Mesenchymal stem cell (in vitro differentiated cells and primary cell): ENCODE data around the gene ELMO1.

Source experiments
- DNase-seq: peaks from one replicate; pipeline ENCODE4 v3.0.0-alpha.2; 2013
- H2AFZ ChIP-seq: one replicate; pipeline ENCODE4 v1.6.1; 2013; ENCODE audit warnings: low read depth, mild to moderate bottlenecking, control low read depth, inconsistent platforms, low read length, moderate library complexity
- H2AK5ac ChIP-seq: 2 replicates; pipeline ENCODE4 v1.6.1; 2013; ENCODE audit warnings: low read length, moderate library complexity, mild to moderate bottlenecking, inconsistent platforms; ENCODE audit not compliant: severe bottlenecking
- H2BK120ac ChIP-seq: one replicate; pipeline ENCODE4 v1.6.1; 2013; ENCODE audit warnings: low read depth, mild to moderate bottlenecking, inconsistent platforms, low read length, moderate library complexity
- H2BK12ac ChIP-seq, 2 experiments: one replicate each; pipeline ENCODE4 v1.6.1; 2013; ENCODE audit warnings: inconsistent platforms in 2 of 2, low read length in 2 of 2, mild to moderate bottlenecking in 2 of 2, moderate library complexity in 2 of 2, control low read depth in 1 of 2
- H2BK15ac ChIP-seq: one replicate; pipeline ENCODE4 v1.6.1; 2013; ENCODE audit warnings: mild to moderate bottlenecking, low read depth, inconsistent platforms; ENCODE audit not compliant: poor library complexity, severe bottlenecking
- H2BK5ac ChIP-seq: 2 replicates; pipeline ENCODE4 v1.6.1; 2013; ENCODE audit warnings: low read depth, mild to moderate bottlenecking, low read length, control low read depth, inconsistent platforms; ENCODE audit not compliant: poor library complexity, severe bottlenecking
- H3K14ac ChIP-seq, 2 experiments: one replicate each; pipeline ENCODE4 v1.6.1; 2013; ENCODE audit warnings: inconsistent platforms in 2 of 2, low read length in 2 of 2, control low read depth in 1 of 2, mild to moderate bottlenecking in 1 of 2, moderate library complexity in 1 of 2
- H3K18ac ChIP-seq, 2 experiments: one replicate each; pipeline ENCODE4 v1.6.1; 2013; ENCODE audit warnings: inconsistent platforms in 2 of 2, low read length in 2 of 2, control low read depth in 1 of 2, low read depth in 1 of 2, mild to moderate bottlenecking in 1 of 2
- H3K23ac ChIP-seq, 2 experiments: one replicate each; pipeline ENCODE4 v1.6.1; 2013; ENCODE audit warnings: inconsistent platforms in 2 of 2, low read length in 2 of 2, mild to moderate bottlenecking in 2 of 2, moderate library complexity in 2 of 2, control low read depth in 1 of 2
- H3K27ac ChIP-seq: 2 replicates; pipeline ENCODE4 v1.5.1; 2013; ENCODE audit warnings: mild to moderate bottlenecking, moderate library complexity, low read length, control low read depth, inconsistent platforms; ENCODE audit not compliant: poor library complexity, severe bottlenecking
- H3K27me3 ChIP-seq, 2 experiments: 2 replicates each; pipeline versions ENCODE4 v1.6.1 to v1.7.0; 2013; ENCODE audit warnings: low read length in 2 of 2, mild to moderate bottlenecking in 2 of 2, moderate library complexity in 2 of 2, control low read depth in 1 of 2, inconsistent platforms in 1 of 2; ENCODE audit not compliant: control insufficient read depth in 1 of 2, insufficient read depth in 1 of 2
- H3K36me3 ChIP-seq, 2 experiments: 2 replicates each; pipeline versions ENCODE4 v1.6.1 to v1.7.0; 2013; ENCODE audit warnings: low read length in 2 of 2, control low read depth in 1 of 2, inconsistent platforms in 1 of 2, low read depth in 1 of 2, mild to moderate bottlenecking in 1 of 2; ENCODE audit not compliant: insufficient read depth in 2 of 2, control insufficient read depth in 1 of 2
- H3K4ac ChIP-seq, 2 experiments: one replicate each; pipeline ENCODE4 v1.6.1; 2013; ENCODE audit warnings: inconsistent platforms in 2 of 2, low read length in 2 of 2, mild to moderate bottlenecking in 2 of 2, moderate library complexity in 2 of 2, control low read depth in 1 of 2, low read depth in 1 of 2
- H3K4me1 ChIP-seq: 2 replicates; pipeline ENCODE4 v1.6.1; 2013; ENCODE audit warnings: low read depth, low read length, control low read depth; ENCODE audit not compliant: control insufficient read depth, insufficient read depth
- H3K4me2 ChIP-seq: 2 replicates; pipeline ENCODE4 v1.6.1; 2013; ENCODE audit warnings: low read length, mild to moderate bottlenecking, inconsistent platforms; ENCODE audit not compliant: poor library complexity, severe bottlenecking
- H3K4me3 ChIP-seq, 2 experiments: 2 replicates each; pipeline versions ENCODE4 v1.5.1 to v1.7.0; 2013; ENCODE audit warnings: low read length in 2 of 2, mild to moderate bottlenecking in 2 of 2, control low read depth in 1 of 2, low read depth in 1 of 2; ENCODE audit not compliant: insufficient read depth in 1 of 2
- H3K79me1 ChIP-seq: replicated peaks from 2 replicates; pipeline ENCODE4 v1.6.1; 2013; ENCODE audit warnings: mild to moderate bottlenecking, control low read depth, low read length, inconsistent platforms; ENCODE audit not compliant: poor library complexity, severe bottlenecking
- H3K9ac ChIP-seq: 2 replicates; pipeline ENCODE4 v1.7.0; 2013; ENCODE audit warnings: mild to moderate bottlenecking, low read length, moderate library complexity
- H3K9me3 ChIP-seq: 2 replicates; pipeline ENCODE4 v1.7.0; 2013; ENCODE audit warnings: mild to moderate bottlenecking, low read length; ENCODE audit not compliant: control insufficient read depth
- H4K8ac ChIP-seq: one replicate; pipeline ENCODE4 v1.6.1; 2013; ENCODE audit warnings: inconsistent platforms, mild to moderate bottlenecking, low read length, moderate library complexity
- H4K91ac ChIP-seq: one replicate; pipeline ENCODE4 v1.6.1; 2013; ENCODE audit warnings: mild to moderate bottlenecking, low read length, inconsistent platforms
- WGBS: methylation state at CpG from one replicate; pipeline ENCODE4 v1.1.7; 2013; ENCODE audit warnings: mixed read lengths; 5-methylcytosine and 5-hydroxymethylcytosine counted together

Gene ELMO1

DNA sequence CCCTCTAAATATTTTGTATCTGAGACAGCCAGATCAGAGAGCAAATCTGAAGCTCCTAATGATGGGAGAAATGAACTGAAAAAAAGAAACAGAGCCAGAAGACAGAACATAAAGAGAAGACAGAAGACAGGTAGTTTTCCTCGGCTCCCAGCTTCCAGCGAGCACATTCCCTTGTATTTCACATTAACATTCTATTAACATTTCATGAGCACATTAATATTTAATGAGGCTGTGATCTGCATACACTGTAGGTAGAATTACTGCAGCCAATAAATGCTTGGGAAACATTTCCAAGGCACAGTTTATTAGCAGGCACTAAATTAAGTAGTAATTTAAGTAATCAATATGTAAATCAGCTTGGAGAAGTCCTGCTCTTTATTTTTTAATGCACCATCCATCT, 349.9 kb downstream of the ELMO1 start:
- Histone ChIP-seq H2BK12ac (no peak overlapping the region), H3K9ac (no peak overlapping the region), H3K4me2 (no peak overlapping the region), H2AK5ac (no peak overlapping the region), H2BK15ac (no peak overlapping the region), H3K79me1 (no peaks in the 10 kb centered on the region), H3K4me1 (no peaks in the 10 kb centered on the region), H4K91ac (no peak overlapping the region), H2AFZ (no peak overlapping the region), H3K4me3 (no peak overlapping the region), H3K18ac (no peak overlapping the region), H2BK120ac (no peak overlapping the region), H3K23ac (no peak overlapping the region), H3K14ac (no peak overlapping the region), H3K9me3 (no peaks in the 10 kb centered on the region), H2BK5ac (no peak overlapping the region), H3K27ac (no peak overlapping the region), H4K8ac (no peak overlapping the region), H3K27me3 (no peaks in the 10 kb centered on the region), H3K36me3 (no peaks in the 10 kb centered on the region), H3K4ac (no peak overlapping the region)
- WGBS, result no CpG with 5 or more reads among the region's 2 CpGs
- DNase-seq, result no peak

DNA sequence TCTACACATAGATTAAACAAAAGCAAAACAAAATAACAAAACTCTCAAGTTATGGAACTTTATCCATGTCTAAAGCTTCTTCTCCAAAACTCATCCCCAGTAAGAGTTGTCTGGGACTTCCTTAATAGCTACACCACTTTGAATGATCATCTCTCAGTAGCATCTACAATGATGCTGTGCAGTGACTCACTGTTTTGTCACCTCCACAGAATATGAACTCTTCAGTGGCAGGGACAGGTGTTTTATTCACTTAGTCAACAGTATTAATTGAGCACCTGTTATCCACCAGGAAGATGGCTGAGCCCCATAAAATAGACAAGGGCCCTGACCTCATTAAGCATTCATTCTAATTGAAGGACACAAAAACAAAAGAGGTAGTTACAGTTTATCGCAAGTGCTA, 350.7 kb downstream of the ELMO1 start:
- H3K4me3 ChIP-seq, result no peak overlapping the region
- H2BK120ac ChIP-seq, result no peak overlapping the region
- 100% methylated on average over 1 of the region's 1 CpG for WGBS
- no peak overlapping the region for H4K8ac ChIP-seq
- H3K27ac ChIP-seq, result no peak overlapping the region
- H3K14ac ChIP-seq, result no peak overlapping the region
- H3K4me2 ChIP-seq, result no peak overlapping the region
- no peak overlapping the region for H3K9ac ChIP-seq
- no peaks in the 10 kb centered on the region for H3K27me3 ChIP-seq
- no peaks in the 10 kb centered on the region for H3K9me3 ChIP-seq
- no peak overlapping the region for H3K4ac ChIP-seq
- H4K91ac ChIP-seq, result no peak overlapping the region
- no peaks in the 10 kb centered on the region for H3K79me1 ChIP-seq
- H3K4me1 ChIP-seq, result no peaks in the 10 kb centered on the region
- no peak overlapping the region for H2BK12ac ChIP-seq
- H3K18ac ChIP-seq, result no peak overlapping the region
- H2BK15ac ChIP-seq, result no peak overlapping the region
- no peak overlapping the region for H2BK5ac ChIP-seq
- DNase-seq, result no peak
- H2AK5ac ChIP-seq, result no peak overlapping the region
- no peaks in the 10 kb centered on the region for H3K36me3 ChIP-seq
- H2AFZ ChIP-seq, result no peak overlapping the region
- no peak overlapping the region for H3K23ac ChIP-seq

DNA sequence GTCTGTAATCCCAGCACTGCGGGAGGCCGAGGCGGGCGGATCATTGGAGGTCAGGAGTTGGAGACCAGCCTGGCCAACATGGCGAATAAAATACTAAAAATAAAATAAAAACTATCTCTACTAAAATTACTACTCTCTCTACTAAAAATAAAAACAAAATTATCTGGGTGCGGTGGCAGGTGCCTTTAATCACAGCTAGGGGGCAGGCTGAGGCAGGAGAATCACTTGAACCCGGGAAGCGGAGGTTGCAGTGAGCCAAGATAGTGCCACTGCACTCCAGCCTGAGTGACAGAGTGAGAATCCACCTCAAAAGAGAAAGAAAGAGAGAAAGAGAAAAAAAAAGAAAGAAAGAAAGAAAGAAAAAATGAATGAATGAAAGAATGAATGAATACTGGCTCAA, 351.4 kb downstream of the ELMO1 start:
- H2BK15ac ChIP-seq, result no peak overlapping the region
- H4K8ac ChIP-seq, result no peak overlapping the region
- no peak overlapping the region for H3K4me2 ChIP-seq
- no peaks in the 10 kb centered on the region for H3K9me3 ChIP-seq
- H2AFZ ChIP-seq, result no peak overlapping the region
- H3K18ac ChIP-seq, result no peak overlapping the region
- H3K79me1 ChIP-seq, result no peaks in the 10 kb centered on the region
- H3K36me3 ChIP-seq, result no peaks in the 10 kb centered on the region
- no peak overlapping the region for H3K9ac ChIP-seq
- no peak overlapping the region for H3K4ac ChIP-seq
- 95% methylated on average over 7 of the region's 8 CpGs for WGBS
- H3K14ac ChIP-seq, result no peak overlapping the region
- no peak overlapping the region for H3K27ac ChIP-seq
- H2BK120ac ChIP-seq, result no peak overlapping the region
- H2BK12ac ChIP-seq, result no peak overlapping the region
- H2BK5ac ChIP-seq, result no peak overlapping the region
- no peak for DNase-seq
- H2AK5ac ChIP-seq, result no peak overlapping the region
- no peak overlapping the region for H4K91ac ChIP-seq
- H3K27me3 ChIP-seq, result no peaks in the 10 kb centered on the region
- H3K4me3 ChIP-seq, result no peak overlapping the region
- no peaks in the 10 kb centered on the region for H3K4me1 ChIP-seq
- H3K23ac ChIP-seq, result no peak overlapping the region

DNA sequence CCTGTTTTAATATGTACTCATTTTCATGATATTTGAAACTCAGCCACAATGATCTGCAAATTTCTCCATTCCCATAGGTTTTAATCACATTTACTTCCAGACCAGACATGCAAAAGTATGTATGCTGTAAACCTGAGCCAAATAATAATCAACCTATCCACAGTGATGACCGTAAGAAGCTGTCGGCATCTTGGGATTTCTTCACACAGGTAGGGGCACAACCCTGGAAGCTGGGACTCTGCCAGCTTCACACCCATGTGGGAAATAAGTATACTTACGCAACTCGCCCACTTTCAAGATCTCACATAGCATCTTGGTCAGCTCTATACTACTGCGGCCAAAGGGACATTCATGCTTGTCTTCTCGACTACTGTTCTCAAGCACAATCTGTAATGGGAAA, 352.3 kb downstream of the ELMO1 start:
- Histone ChIP-seq H3K79me1 (no peaks in the 10 kb centered on the region), H3K36me3 (no peaks in the 10 kb centered on the region), H3K23ac (no peak overlapping the region), H2BK12ac (no peak overlapping the region), H3K4me3 (no peak overlapping the region), H4K8ac (no peak overlapping the region), H2BK120ac (no peak overlapping the region), H3K9ac (no peak overlapping the region), H3K27me3 (no peaks in the 10 kb centered on the region), H3K14ac (no peak overlapping the region), H4K91ac (no peak overlapping the region), H3K18ac (no peak overlapping the region), H3K27ac (no peak overlapping the region), H2AFZ (no peak overlapping the region), H2AK5ac (no peak overlapping the region), H2BK15ac (no peak overlapping the region), H3K4ac (no peak overlapping the region), H2BK5ac (no peak overlapping the region), H3K9me3 (no peaks in the 10 kb centered on the region), H3K4me1 (no peaks in the 10 kb centered on the region), H3K4me2 (no peak overlapping the region)
- 95% methylated on average over 6 of the region's 6 CpGs for WGBS
- DNase-seq, result no peak
